Osteocyte (in vitro differentiated cells): ENCODE data around the gene MYO3B. TPM values are rescaled to one million over a fixed set of nuclear protein-coding genes. Genes with fewer than 3 reads are reported as not detected.

Experiments
- DNase-seq: peaks from one replicate; pipeline ENCODE4 v3.0.0; 2021; ENCODE audit warnings: mixed read lengths; ENCODE audit not compliant: unreplicated experiment; ENCODE audit errors: extremely low spot score
- H3K27ac Mint-ChIP-seq: one replicate; pipeline ENCODE4 v1.8.0; 2021; ENCODE audit warnings: mild to moderate bottlenecking, mixed read lengths; ENCODE audit not compliant: unreplicated experiment
- H3K27me3 Mint-ChIP-seq: one replicate; pipeline ENCODE4 v1.8.0; 2021; ENCODE audit warnings: mixed read lengths; ENCODE audit not compliant: unreplicated experiment
- H3K36me3 Mint-ChIP-seq: one replicate; pipeline ENCODE4 v1.8.0; 2021; ENCODE audit warnings: mixed read lengths; ENCODE audit not compliant: unreplicated experiment
- H3K4me1 Mint-ChIP-seq: one replicate; pipeline ENCODE4 v1.8.0; 2021; ENCODE audit warnings: mixed read lengths; ENCODE audit not compliant: unreplicated experiment
- H3K4me3 Mint-ChIP-seq: one replicate; pipeline ENCODE4 v1.8.0; 2021; ENCODE audit warnings: mild to moderate bottlenecking, moderate library complexity, mixed read lengths; ENCODE audit not compliant: unreplicated experiment
- H3K9me3 Mint-ChIP-seq: one replicate; pipeline ENCODE4 v1.8.0; 2021; ENCODE audit warnings: mixed read lengths; ENCODE audit not compliant: unreplicated experiment
- CTCF ChIP-seq: fragments of 200-600 bp; sonication (generic); IDR thresholded peaks from 2 replicates; pipeline ENCODE4 v1.5.0; 2021; ENCODE audit warnings: antibody characterized with exemption, mild to moderate bottlenecking, moderate library complexity
- total RNA-seq: library from RNA; stranded (reverse); gene quantifications from 2 replicates; pipeline ENCODE4 v1.2.1, GENCODE V29; 2021

MYO3B gene
- total RNA-seq, 1 donor from 2014 or later = not detected

GRCh38 chr2:170266358-170266757 lies 88.4 kb downstream of the MYO3B start:
- H3K27ac Mint-ChIP-seq = no peak overlapping the region
- H3K4me1 Mint-ChIP-seq = no peaks in the 10 kb centered on the region
- H3K9me3 Mint-ChIP-seq = peaks cover 11% of the 10 kb centered on the region

GRCh38 chr2:170267071-170267470 lies 89.1 kb downstream of the MYO3B start:
- DNase-seq = no peak
- H3K4me3 Mint-ChIP-seq = no peak overlapping the region
- peaks cover 11% of the 10 kb centered on the region for H3K9me3 Mint-ChIP-seq
- H3K36me3 Mint-ChIP-seq = no peaks in the 10 kb centered on the region
- no peak overlapping the region for H3K27ac Mint-ChIP-seq
- no peaks in the 10 kb centered on the region for H3K4me1 Mint-ChIP-seq
- H3K27me3 Mint-ChIP-seq = peaks cover 15% of the 10 kb centered on the region
- no peak for TF ChIP-seq CTCF

More at GRCh38 chr2:170266358-170266757, 88.4 kb downstream of the MYO3B start:
- no peaks in the 10 kb centered on the region for H3K36me3 Mint-ChIP-seq
- TF ChIP-seq CTCF = no peak
- DNase-seq = no peak
- H3K27me3 Mint-ChIP-seq = peaks cover 15% of the 10 kb centered on the region
- no peak overlapping the region for H3K4me3 Mint-ChIP-seq

- no peaks in the 10 kb centered on the region for H3K36me3 Mint-ChIP-seq
- no peak for TF ChIP-seq CTCF
- H3K27ac Mint-ChIP-seq = no peak overlapping the region
- H3K4me1 Mint-ChIP-seq = no peaks in the 10 kb centered on the region
- H3K27me3 Mint-ChIP-seq = peaks cover 30% of the 10 kb centered on the region
- H3K4me3 Mint-ChIP-seq = no peak overlapping the region
- no peak for DNase-seq
- no peaks in the 10 kb centered on the region for H3K9me3 Mint-ChIP-seq
Observed at GRCh38 chr2:170270278-170270864, 92.4 kb downstream of the MYO3B start.

- Mint-ChIP-seq H3K4me3 (no peak overlapping the region), H3K27ac (no peak overlapping the region), H3K27me3 (peaks cover 37% of the 10 kb centered on the region), H3K4me1 (no peaks in the 10 kb centered on the region), H3K9me3 (no peaks in the 10 kb centered on the region), H3K36me3 (no peaks in the 10 kb centered on the region)
- DNase-seq = no peak
- no peak for TF ChIP-seq CTCF
Observed at GRCh38 chr2:170271340-170271739, 93.4 kb downstream of the MYO3B start.

GRCh38 chr2:170276056-170276455 lies 98.1 kb downstream of the MYO3B start:
- H3K36me3 Mint-ChIP-seq = no peaks in the 10 kb centered on the region
- TF ChIP-seq CTCF = no peak
- H3K27me3 Mint-ChIP-seq = peaks cover 43% of the 10 kb centered on the region
- no peak overlapping the region for H3K27ac Mint-ChIP-seq
- DNase-seq = no peak
- no peak overlapping the region for H3K4me3 Mint-ChIP-seq
- peaks cover 10% of the 10 kb centered on the region for H3K9me3 Mint-ChIP-seq
- no peaks in the 10 kb centered on the region for H3K4me1 Mint-ChIP-seq
